ENCODE measurements around the gene TARS2.

TARS2 gene

DNA sequence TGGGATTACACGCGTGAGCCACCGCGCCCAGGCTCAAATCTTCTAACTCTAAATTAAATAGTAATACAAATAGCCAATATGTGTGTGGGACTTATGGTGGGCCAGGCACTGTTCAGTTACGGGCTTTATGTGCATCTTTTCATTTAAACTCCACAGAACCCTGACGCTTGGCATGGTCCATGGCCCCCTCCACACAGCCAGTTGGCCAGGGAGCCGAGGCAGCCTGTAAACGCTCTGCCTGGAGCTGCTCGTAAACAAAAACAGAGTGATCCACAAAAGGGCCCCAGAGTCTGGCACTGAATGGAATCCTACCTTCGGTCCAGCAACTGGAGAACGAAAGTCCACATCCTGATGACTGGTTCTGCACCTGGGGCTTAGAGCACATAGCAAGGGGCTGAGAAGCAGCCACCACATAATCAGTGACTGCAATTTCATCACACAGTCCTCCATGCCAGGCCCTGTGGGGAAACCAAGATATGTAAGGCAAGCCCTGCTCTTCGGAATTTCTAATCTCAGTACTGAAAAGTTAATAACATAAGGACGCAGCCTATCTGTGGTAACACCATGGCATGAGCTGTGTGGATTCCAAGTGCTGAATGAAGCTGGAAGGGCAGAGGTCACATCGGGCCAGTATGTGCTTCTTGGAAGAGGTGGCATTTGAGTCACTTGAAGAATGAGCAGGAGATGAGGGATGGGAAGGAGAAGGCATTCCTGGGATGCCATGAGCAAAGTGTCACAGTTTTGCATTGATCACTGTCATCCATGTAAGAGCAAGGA, 48.5 kb downstream of the TARS2 start:
- no peaks in the 10 kb centered on the region for H3K27me3 ChIP-seq (replicated peaks; ENCODE audit: control insufficient read depth, insufficient read depth, low read length, poor library complexity, severe bottlenecking)
- no peaks in the 10 kb centered on the region for H3K36me3 ChIP-seq (ENCODE audit: control insufficient read depth, insufficient read depth, low read length)
- DNase-seq = no peak
- H3K4me1 ChIP-seq (ENCODE audit: control insufficient read depth, insufficient read depth, low read length, poor library complexity, severe bottlenecking) = no peaks in the 10 kb centered on the region
- no peak overlapping the region for H3K27ac ChIP-seq (ENCODE audit: insufficient read depth, low read length, poor library complexity, severe bottlenecking)
- no peaks in the 10 kb centered on the region for H3K9me3 ChIP-seq (ENCODE audit: control insufficient read depth, low read length)
- H3K4me3 ChIP-seq (ENCODE audit: insufficient read depth, low read depth, low read length, poor library complexity, severe bottlenecking) = no peak overlapping the region

DNA sequence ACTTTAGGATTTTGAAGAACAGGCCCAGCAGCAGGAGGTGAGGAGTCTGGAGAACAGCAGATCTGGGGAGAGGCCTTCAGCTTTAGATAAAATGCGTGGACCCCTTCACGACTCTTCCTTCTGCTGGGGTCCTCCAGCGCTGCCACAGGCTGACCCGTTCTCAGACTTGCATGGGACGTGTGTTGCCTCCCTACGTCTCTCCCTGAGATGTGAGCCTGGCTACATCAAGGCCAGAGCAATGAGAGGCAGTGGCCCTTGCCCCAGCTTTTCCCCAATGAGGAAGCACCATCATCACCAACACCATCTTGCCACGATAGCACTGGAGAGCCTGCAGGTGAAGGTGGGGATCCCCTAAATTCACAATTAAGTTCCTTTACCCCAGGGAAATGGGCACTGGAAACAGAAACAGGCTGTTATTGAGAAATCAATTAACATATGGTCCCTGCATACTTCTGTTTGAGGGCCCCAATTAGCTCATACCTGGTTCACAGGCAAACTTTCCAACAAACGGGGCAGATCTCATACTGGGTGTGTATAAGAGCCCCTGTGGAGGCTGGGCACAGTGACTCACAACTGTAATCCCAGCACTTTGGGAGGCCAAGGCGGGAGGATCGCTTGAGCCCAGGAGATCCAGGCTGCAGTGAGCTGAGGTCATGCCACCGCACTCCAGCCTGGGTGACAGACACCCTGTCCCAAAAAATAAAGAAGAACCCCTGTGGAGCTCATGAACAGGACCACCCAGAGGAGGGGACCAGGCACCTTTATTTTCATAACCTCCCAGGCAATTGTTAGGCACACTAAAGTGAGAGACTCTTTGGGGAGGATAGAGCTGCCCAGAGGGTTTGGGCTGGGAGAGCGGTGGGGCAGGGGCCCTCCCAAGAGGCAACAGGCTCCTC, 49.9 kb downstream of the TARS2 start:
- no peaks in the 10 kb centered on the region for H3K4me1 ChIP-seq (ENCODE audit: control insufficient read depth, insufficient read depth, low read length, poor library complexity, severe bottlenecking)
- H3K36me3 ChIP-seq (ENCODE audit: control insufficient read depth, insufficient read depth, low read length) = no peaks in the 10 kb centered on the region
- no peak overlapping the region for H3K4me3 ChIP-seq (ENCODE audit: insufficient read depth, low read depth, low read length, poor library complexity, severe bottlenecking)
- no peak for DNase-seq
- no peak overlapping the region for H3K27ac ChIP-seq (ENCODE audit: insufficient read depth, low read length, poor library complexity, severe bottlenecking)
- no peaks in the 10 kb centered on the region for H3K27me3 ChIP-seq (replicated peaks; ENCODE audit: control insufficient read depth, insufficient read depth, low read length, poor library complexity, severe bottlenecking)
- H3K9me3 ChIP-seq (ENCODE audit: control insufficient read depth, low read length) = no peaks in the 10 kb centered on the region

DNA sequence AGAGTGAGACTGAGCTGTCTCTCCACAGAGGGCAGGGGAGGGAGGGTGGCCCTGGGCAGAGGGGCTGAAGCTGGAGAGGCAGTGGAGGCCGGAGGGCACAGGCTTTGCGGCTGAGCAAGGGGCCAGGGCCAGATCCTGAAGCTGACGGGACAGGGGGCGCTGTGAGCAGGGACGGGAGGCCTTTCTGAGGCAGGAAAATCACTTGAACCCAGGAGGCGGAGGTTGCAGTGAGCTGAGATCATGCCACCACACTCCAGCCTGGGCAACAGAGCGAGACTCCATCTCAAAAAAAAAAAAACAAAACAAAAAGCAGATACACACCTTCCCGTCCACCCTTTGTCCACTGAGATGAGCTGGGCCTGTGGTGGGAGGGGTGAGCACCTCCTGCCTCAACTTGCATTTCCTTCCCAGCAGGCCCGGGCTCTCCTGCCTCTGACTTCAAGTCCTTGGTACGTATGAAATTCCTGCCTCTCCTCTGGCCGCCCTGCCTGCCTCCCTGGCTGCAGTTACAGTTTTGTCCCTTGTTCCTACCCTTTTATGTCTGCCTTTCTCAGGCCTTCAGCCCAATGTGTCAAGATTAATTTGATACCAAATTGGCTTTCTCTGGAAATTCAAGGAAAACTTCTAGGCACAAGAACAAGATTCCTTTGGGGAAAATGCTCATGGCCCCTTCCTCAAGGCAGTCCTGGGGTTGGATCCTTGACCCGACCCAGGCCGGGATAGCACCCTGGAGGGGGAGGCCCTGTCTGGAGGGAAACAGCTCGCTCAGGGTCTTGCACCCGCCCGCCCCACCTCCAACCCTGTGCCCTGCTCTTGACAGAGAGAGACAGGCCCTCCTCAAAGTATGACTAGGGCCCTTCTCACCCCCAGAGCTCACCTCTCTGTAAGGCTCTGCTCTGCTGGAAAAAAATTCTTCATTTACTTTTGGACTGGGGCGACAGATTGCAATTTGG, 50.8 kb downstream of the TARS2 start:
- H3K4me1 ChIP-seq (ENCODE audit: control insufficient read depth, insufficient read depth, low read length, poor library complexity, severe bottlenecking) = no peaks in the 10 kb centered on the region
- no peak for DNase-seq
- no peaks in the 10 kb centered on the region for H3K36me3 ChIP-seq (ENCODE audit: control insufficient read depth, insufficient read depth, low read length)
- no peak overlapping the region for H3K4me3 ChIP-seq (ENCODE audit: insufficient read depth, low read depth, low read length, poor library complexity, severe bottlenecking)
- no peaks in the 10 kb centered on the region for H3K27me3 ChIP-seq (replicated peaks; ENCODE audit: control insufficient read depth, insufficient read depth, low read length, poor library complexity, severe bottlenecking)
- no peaks in the 10 kb centered on the region for H3K9me3 ChIP-seq (ENCODE audit: control insufficient read depth, low read length)
- H3K27ac ChIP-seq (ENCODE audit: insufficient read depth, low read length, poor library complexity, severe bottlenecking) = no peak overlapping the region

DNA sequence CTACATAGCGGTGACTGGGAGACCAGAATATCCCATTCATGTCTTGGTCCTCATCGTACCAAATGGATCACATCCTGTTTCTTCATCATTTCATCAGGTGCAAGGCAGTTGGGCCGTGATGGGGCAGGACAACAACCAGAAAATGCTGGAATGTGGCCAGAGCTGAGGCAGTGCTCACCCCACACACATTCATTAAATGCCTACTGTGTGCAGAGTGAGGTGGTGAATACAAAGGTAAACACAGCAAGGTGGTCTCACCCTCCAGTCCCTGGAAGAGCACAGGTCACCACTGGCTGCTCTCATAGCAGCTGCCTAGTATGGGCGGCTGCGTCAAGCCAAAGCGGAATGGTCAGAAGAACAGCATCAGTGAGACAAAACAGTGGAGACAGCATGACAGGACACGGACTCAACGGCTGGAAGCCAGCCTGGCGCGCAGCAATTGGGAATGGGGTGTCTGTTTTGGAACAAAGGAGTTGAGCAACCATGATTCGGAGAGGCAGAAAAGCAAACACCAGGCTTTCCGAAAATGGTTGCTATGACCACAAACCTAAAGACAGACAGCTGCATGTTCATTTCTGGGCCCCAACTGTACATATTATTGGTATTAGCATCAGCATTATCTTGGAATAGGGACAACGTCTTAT, 56.4 kb downstream of the TARS2 start:
- H3K4me3 ChIP-seq (ENCODE audit: insufficient read depth, low read depth, low read length, poor library complexity, severe bottlenecking) = no peak overlapping the region
- no peak overlapping the region for H3K27ac ChIP-seq (ENCODE audit: insufficient read depth, low read length, poor library complexity, severe bottlenecking)
- peaks cover 2% of the 10 kb centered on the region for H3K4me1 ChIP-seq (ENCODE audit: control insufficient read depth, insufficient read depth, low read length, poor library complexity, severe bottlenecking)
- peaks cover 6% of the 10 kb centered on the region for H3K27me3 ChIP-seq (replicated peaks; ENCODE audit: control insufficient read depth, insufficient read depth, low read length, poor library complexity, severe bottlenecking)
- H3K36me3 ChIP-seq (ENCODE audit: control insufficient read depth, insufficient read depth, low read length) = no peaks in the 10 kb centered on the region
- no peaks in the 10 kb centered on the region for H3K9me3 ChIP-seq (ENCODE audit: control insufficient read depth, low read length)
- no peak for DNase-seq

DNA sequence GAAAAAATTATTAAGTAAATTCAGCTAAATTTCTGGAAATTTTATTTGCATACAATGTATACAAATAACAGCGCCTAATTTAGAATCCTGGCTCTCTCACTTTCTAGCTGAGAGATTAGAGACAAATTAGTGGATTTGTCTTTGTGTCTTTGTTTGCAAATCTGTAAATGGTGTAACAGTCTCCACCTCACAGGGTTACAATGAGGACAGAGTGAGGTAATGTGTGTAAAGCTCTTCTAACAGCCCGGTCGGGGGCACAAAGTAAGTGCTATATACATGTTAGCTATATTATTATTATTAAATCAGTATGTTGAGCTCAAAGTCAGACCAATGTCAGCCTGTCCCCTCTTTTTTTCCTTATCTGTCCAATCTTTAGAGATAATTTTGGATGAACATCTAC, 57.0 kb downstream of the TARS2 start:
- Histone ChIP-seq H3K27ac (ENCODE audit: insufficient read depth, low read length, poor library complexity, severe bottlenecking) (no peak overlapping the region), H3K36me3 (ENCODE audit: control insufficient read depth, insufficient read depth, low read length) (no peaks in the 10 kb centered on the region), H3K4me1 (ENCODE audit: control insufficient read depth, insufficient read depth, low read length, poor library complexity, severe bottlenecking) (peaks cover 3% of the 10 kb centered on the region), H3K4me3 (ENCODE audit: insufficient read depth, low read depth, low read length, poor library complexity, severe bottlenecking) (no peak overlapping the region), H3K27me3 (replicated peaks; ENCODE audit: control insufficient read depth, insufficient read depth, low read length, poor library complexity, severe bottlenecking) (peaks cover 6% of the 10 kb centered on the region), H3K9me3 (ENCODE audit: control insufficient read depth, low read length) (no peaks in the 10 kb centered on the region)
- no peak for DNase-seq

DNA sequence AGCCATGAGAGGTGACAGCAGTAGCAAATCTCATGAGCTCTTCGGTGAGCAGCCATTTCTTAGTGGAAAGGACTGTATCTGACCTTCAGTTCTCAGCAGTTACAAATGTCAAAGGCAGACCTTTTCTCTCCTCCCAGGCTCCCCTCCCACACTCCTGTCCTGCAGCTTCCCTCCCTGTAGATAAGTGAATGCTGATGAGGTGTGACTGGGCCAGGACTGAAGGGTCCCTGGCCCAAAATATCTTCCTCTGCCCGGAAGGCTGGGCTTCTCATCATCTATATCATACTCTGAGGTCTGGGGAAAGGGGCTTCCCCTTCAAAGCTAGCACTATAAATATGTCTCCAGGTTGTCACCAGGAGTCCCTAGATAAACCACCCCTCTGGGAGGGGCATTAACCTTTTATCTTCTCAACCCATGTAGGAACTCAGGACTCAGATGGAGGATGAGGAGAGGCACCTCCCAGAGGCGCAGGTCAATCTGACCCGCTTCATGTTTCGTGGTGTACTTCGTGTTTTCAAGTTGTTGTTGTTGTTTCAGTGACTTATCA, 58.3 kb downstream of the TARS2 start:
- Histone ChIP-seq H3K4me1 (ENCODE audit: control insufficient read depth, insufficient read depth, low read length, poor library complexity, severe bottlenecking) (peaks cover 3% of the 10 kb centered on the region), H3K36me3 (ENCODE audit: control insufficient read depth, insufficient read depth, low read length) (no peaks in the 10 kb centered on the region)
- no peak for DNase-seq

DNA sequence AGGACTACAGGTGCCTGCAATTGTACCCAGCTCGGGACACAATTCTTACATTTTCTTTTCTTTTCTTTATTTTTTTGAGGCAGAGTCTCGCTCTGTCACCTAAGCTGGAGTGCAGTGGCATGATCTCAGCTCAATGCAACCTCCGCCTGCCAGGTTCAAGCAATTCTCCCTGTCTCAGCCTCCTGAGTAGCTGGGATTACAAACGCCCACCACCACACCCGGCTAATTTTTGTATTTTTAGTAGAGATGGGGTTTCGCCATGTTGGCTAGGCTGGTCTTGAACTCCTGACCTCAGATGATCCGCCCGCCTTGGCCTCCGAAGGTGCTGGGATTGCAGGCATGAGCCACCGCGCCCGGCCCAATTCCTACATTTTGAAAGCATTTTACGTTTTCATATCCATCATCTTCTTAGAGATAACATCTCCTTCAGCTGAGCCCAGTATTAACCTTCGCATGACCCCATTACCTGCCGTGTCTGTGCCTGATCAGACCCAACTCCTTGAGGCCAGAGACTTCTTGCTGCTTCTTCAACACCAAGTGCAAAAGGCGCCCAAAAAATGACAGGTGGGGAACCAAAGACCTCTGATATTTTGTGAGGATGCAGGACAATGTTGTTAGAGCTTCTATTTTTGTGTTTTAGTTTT, 59.2 kb downstream of the TARS2 start:
- no peak overlapping the region for H3K27ac ChIP-seq (ENCODE audit: insufficient read depth, low read length, poor library complexity, severe bottlenecking)
- H3K9me3 ChIP-seq (ENCODE audit: control insufficient read depth, low read length) = no peaks in the 10 kb centered on the region
- H3K36me3 ChIP-seq (ENCODE audit: control insufficient read depth, insufficient read depth, low read length) = no peaks in the 10 kb centered on the region
- no peak for DNase-seq
- H3K4me1 ChIP-seq (ENCODE audit: control insufficient read depth, insufficient read depth, low read length, poor library complexity, severe bottlenecking) = peaks cover 5% of the 10 kb centered on the region
- no peak overlapping the region for H3K4me3 ChIP-seq (ENCODE audit: insufficient read depth, low read depth, low read length, poor library complexity, severe bottlenecking)
- peaks cover 10% of the 10 kb centered on the region for H3K27me3 ChIP-seq (replicated peaks; ENCODE audit: control insufficient read depth, insufficient read depth, low read length, poor library complexity, severe bottlenecking)

More for the DNA sequence above, 58.3 kb downstream of the TARS2 start:
- no peaks in the 10 kb centered on the region for H3K9me3 ChIP-seq (ENCODE audit: control insufficient read depth, low read length)
- no peak overlapping the region for H3K27ac ChIP-seq (ENCODE audit: insufficient read depth, low read length, poor library complexity, severe bottlenecking)
- peaks cover 10% of the 10 kb centered on the region for H3K27me3 ChIP-seq (replicated peaks; ENCODE audit: control insufficient read depth, insufficient read depth, low read length, poor library complexity, severe bottlenecking)
- H3K4me3 ChIP-seq (ENCODE audit: insufficient read depth, low read depth, low read length, poor library complexity, severe bottlenecking) = no peak overlapping the region

DNA sequence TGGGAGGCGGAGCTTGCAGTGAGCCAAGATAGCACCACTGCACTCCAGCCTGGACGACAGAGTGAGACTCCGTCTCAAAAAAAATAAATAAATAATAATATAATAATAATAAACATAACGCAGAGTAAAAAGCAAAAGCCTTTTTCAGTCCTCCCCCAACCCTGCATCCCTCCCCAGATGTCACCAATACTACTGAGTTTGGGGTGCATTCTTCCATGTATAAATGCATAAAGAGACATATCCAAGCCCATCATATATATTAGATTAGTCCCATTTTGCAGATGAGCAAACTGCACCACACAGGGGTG, 61.1 kb downstream of the TARS2 start:
- Histone ChIP-seq H3K27me3 (replicated peaks; ENCODE audit: control insufficient read depth, insufficient read depth, low read length, poor library complexity, severe bottlenecking) (peaks cover 10% of the 10 kb centered on the region), H3K27ac (ENCODE audit: insufficient read depth, low read length, poor library complexity, severe bottlenecking) (no peak overlapping the region), H3K9me3 (ENCODE audit: control insufficient read depth, low read length) (no peaks in the 10 kb centered on the region), H3K36me3 (ENCODE audit: control insufficient read depth, insufficient read depth, low read length) (no peaks in the 10 kb centered on the region), H3K4me3 (ENCODE audit: insufficient read depth, low read depth, low read length, poor library complexity, severe bottlenecking) (peak overlapping the region; percentile 51), H3K4me1 (ENCODE audit: control insufficient read depth, insufficient read depth, low read length, poor library complexity, severe bottlenecking) (peaks cover 5% of the 10 kb centered on the region)
- DNase-seq = no peak
